Thyroid gland (tissue), 4 donors: ENCODE results near the gene PRRG4.
"Not testable (repeated sequence)": the region's sequence is repeated elsewhere in the genome, so short reads cannot be mapped to it uniquely, and the experiment has no call there.

Source experiments
- CTCF ChIP-seq, 6 experiments: fragments of 200-600 bp in 3 of 6; fragments of 450-650 bp in 3 of 6; sonication (generic) in 3 of 6; IDR thresholded peaks; one replicate each; pipeline ENCODE4 v1.5.1; 2016 to 2019; ENCODE audit warnings: antibody characterized with exemption in 6 of 6, mild to moderate bottlenecking in 2 of 6, inconsistent platforms in 1 of 6, moderate library complexity in 1 of 6
- POLR2A ChIP-seq, 2 donors: fragments of 450-650 bp; IDR thresholded peaks; one replicate each; pipeline ENCODE4 v1.6.1; 2017; ENCODE audit warnings: antibody characterized with exemption in 2 of 2, mild to moderate bottlenecking in 2 of 2, moderate library complexity in 1 of 2

GRCh38 chr11:32888384-32888710, 58.6 kb downstream of the PRRG4 start:
- not testable (repeated sequence) for TF ChIP-seq CTCF, POLR2A (IDR thresholded peaks at IDR 0.05)
